Activated T-helper 17 cell treated with anti-CD3 and anti-CD28 coated beads, Interleukin-2, amount 50 U/mL, for 72 hours (primary cell): ENCODE data around the gene PAF1. TPM values are rescaled to one million over a fixed set of nuclear protein-coding genes. Genes with fewer than 3 reads are reported as not detected.

ENCODE experiments used
- ATAC-seq: fragments of 150-1000 bp; cut with Tn5 transposase; replicated peaks from 2 replicates; pipeline ENCODE4 v1.10.0; 2021; ENCODE audit warnings: mild to moderate bottlenecking, moderate library complexity
- H3K27ac Mint-ChIP-seq: one replicate; pipeline ENCODE4 v1.8.0; 2022; ENCODE audit warnings: mixed read lengths
- H3K27me3 Mint-ChIP-seq: one replicate; pipeline ENCODE4 v1.8.0; 2022; ENCODE audit warnings: mixed read lengths
- H3K36me3 Mint-ChIP-seq: one replicate; pipeline ENCODE4 v1.8.0; 2022; ENCODE audit warnings: low read depth, mild to moderate bottlenecking, mixed read lengths
- H3K4me1 Mint-ChIP-seq: one replicate; pipeline ENCODE4 v1.8.0; 2022; ENCODE audit warnings: mixed read lengths
- H3K4me3 Mint-ChIP-seq: one replicate; pipeline ENCODE4 v1.8.0; 2022; ENCODE audit warnings: mild to moderate bottlenecking, mixed read lengths
- H3K9me3 Mint-ChIP-seq: one replicate; pipeline ENCODE4 v1.8.0; 2022; ENCODE audit warnings: mixed read lengths
- total RNA-seq, 2 donors: library from RNA; stranded (reverse); gene quantifications; one replicate each; pipeline ENCODE4 v1.2.3, GENCODE V29; 2022

Gene PAF1
- total RNA-seq, 2 donors from 2014 or later: 46.6 to 58.6 TPM

DNA sequence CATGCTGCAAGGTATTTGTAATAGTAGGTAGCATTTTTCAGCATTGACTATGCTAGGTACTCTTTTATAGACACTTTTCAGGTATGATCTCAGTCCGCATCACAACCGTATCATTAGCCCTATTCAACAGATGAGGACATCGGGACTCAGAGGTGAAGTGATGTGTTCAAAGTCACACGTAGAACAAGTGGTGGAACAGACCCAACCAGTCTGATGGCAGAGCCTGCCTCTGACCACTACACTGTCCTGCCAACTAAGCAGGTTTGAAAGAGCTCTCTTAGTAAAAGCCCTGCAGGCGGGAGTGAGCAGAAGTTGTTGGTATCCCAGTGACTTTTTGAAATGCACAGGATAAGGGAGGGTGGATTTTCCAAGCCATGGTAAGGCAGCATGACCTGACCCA is 20.2 kb downstream of the PAF1 start:
- Mint-ChIP-seq H3K9me3 (no peaks in the 10 kb centered on the region), H3K36me3 (peaks cover 81% of the 10 kb centered on the region), H3K4me1 (no peaks in the 10 kb centered on the region), H3K4me3 (no peak overlapping the region), H3K27me3 (no peaks in the 10 kb centered on the region), H3K27ac (peak overlapping the region; percentile 11)
- ATAC-seq: no peak

GRCh38 chr19:39369200-39369599 is 21.7 kb downstream of the PAF1 start:
- H3K27me3 Mint-ChIP-seq: no peaks in the 10 kb centered on the region
- H3K4me1 Mint-ChIP-seq: no peaks in the 10 kb centered on the region
- no peak overlapping the region for H3K4me3 Mint-ChIP-seq
- H3K36me3 Mint-ChIP-seq: peaks cover 80% of the 10 kb centered on the region
- no peak for ATAC-seq
- no peaks in the 10 kb centered on the region for H3K9me3 Mint-ChIP-seq
- no peak overlapping the region for H3K27ac Mint-ChIP-seq

DNA sequence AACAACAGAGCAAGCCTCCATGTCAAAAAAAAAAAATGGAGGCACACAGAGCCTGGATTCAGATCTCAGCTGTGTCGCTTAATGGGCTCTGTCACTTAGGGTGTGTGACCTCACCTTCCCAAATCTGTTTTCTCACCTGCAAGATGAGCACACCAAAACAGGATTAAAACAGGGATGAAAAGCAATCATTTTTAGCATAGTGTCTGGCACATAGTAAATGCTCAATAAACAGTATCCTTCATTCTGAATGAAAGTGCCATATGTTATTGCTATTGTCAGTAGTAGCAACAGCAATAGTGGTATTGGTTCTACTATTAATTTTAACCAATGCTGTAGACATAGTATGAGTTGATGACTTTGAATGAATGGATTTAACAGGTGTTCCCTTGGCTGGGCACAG is 25.4 kb downstream of the PAF1 start:
- ATAC-seq: no peak
- Mint-ChIP-seq H3K9me3 (no peaks in the 10 kb centered on the region), H3K36me3 (peaks cover 78% of the 10 kb centered on the region), H3K4me1 (peaks cover 4% of the 10 kb centered on the region), H3K27me3 (no peaks in the 10 kb centered on the region), H3K4me3 (no peak overlapping the region), H3K27ac (peak overlapping the region; percentile 62)

DNA sequence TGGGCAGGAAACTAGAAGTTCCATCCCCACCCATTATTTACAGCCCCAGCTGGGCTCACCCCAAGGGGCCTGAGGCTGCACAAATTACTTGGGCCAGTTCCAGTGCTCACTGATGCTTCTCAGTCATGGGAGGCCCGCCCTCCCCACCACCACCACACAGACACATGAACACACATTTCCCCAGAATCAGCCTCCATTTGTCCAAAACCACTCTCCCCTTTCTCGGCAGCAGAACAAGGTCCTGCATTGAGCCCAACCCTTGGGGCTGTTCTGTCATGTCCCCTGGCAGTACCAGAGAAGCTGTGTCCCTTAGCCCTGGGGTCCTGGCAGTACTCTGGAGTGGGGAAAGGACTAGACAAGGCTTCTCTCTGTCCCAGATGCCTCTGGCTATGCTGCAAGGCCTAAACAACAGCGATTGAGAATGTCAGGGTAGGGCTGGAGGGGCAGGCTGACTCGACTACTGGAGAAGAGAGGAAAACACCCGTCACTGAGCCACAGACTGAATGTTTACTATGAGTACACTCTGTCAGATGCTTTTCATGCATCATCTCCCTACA is 26.9 kb downstream of the PAF1 start:
- peak; percentile 60 for ATAC-seq
- Mint-ChIP-seq H3K4me1 (peaks cover 4% of the 10 kb centered on the region), H3K4me3 (no peak overlapping the region), H3K27me3 (no peaks in the 10 kb centered on the region), H3K27ac (peak overlapping the region; percentile 72), H3K9me3 (no peaks in the 10 kb centered on the region), H3K36me3 (peaks cover 78% of the 10 kb centered on the region)

- no peak for ATAC-seq
- no peaks in the 10 kb centered on the region for H3K27me3 Mint-ChIP-seq
- no peaks in the 10 kb centered on the region for H3K9me3 Mint-ChIP-seq
- H3K4me3 Mint-ChIP-seq: no peak overlapping the region
- H3K36me3 Mint-ChIP-seq: peaks cover 78% of the 10 kb centered on the region
- peaks cover 4% of the 10 kb centered on the region for H3K4me1 Mint-ChIP-seq
- H3K27ac Mint-ChIP-seq: peak overlapping the region; percentile 72
These were observed 27.9 kb downstream of the PAF1 start for GRCh38 chr19:39362682-39363657.

GRCh38 chr19:39360599-39360998 is 30.3 kb downstream of the PAF1 start:
- ATAC-seq: no peak
- H3K27me3 Mint-ChIP-seq: no peaks in the 10 kb centered on the region
- H3K4me1 Mint-ChIP-seq: peaks cover 4% of the 10 kb centered on the region
- peaks cover 92% of the 10 kb centered on the region for H3K36me3 Mint-ChIP-seq
- H3K4me3 Mint-ChIP-seq: no peak overlapping the region
- no peaks in the 10 kb centered on the region for H3K9me3 Mint-ChIP-seq
- H3K27ac Mint-ChIP-seq: no peak overlapping the region

- Mint-ChIP-seq H3K4me1 (peaks cover 5% of the 10 kb centered on the region), H3K4me3 (no peak overlapping the region), H3K27ac (no peak overlapping the region), H3K9me3 (no peaks in the 10 kb centered on the region), H3K27me3 (no peaks in the 10 kb centered on the region), H3K36me3 (peaks cover 93% of the 10 kb centered on the region)
- peak; percentile 32 for ATAC-seq
These were observed 31.9 kb downstream of the PAF1 start for GRCh38 chr19:39359026-39359425.

GRCh38 chr19:39356647-39357046 is 34.3 kb downstream of the PAF1 start:
- H3K27me3 Mint-ChIP-seq: no peaks in the 10 kb centered on the region
- H3K4me3 Mint-ChIP-seq: no peak overlapping the region
- peaks cover 92% of the 10 kb centered on the region for H3K36me3 Mint-ChIP-seq
- no peaks in the 10 kb centered on the region for H3K9me3 Mint-ChIP-seq
- ATAC-seq: no peak
- no peak overlapping the region for H3K27ac Mint-ChIP-seq
- H3K4me1 Mint-ChIP-seq: peaks cover 4% of the 10 kb centered on the region

DNA sequence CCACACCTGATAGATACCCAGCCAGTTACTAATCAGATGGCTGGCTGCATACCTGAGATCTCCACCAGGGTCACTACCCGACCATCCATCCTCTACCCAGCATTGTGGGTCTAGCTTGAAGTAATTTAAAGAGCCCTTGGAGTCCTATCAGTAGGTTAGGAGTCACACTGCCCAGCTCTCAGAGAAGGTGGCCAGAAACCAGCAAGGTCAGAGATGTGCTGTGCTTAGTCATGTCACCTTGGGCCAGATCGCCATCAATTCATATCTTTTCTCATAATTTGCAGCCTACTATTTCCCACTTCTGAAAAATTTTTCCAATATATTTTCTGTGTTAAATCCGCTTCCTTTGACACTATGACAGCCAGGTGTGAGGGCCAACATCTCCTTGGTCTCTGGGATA is 34.8 kb downstream of the PAF1 start:
- no peak for ATAC-seq
- H3K4me3 Mint-ChIP-seq: no peak overlapping the region
- no peaks in the 10 kb centered on the region for H3K9me3 Mint-ChIP-seq
- H3K27ac Mint-ChIP-seq: peak overlapping the region; percentile 56
- no peaks in the 10 kb centered on the region for H3K27me3 Mint-ChIP-seq
- H3K36me3 Mint-ChIP-seq: peaks cover 95% of the 10 kb centered on the region
- peaks cover 4% of the 10 kb centered on the region for H3K4me1 Mint-ChIP-seq

- peaks cover 90% of the 10 kb centered on the region for H3K36me3 Mint-ChIP-seq
- H3K27ac Mint-ChIP-seq: no peak overlapping the region
- no peaks in the 10 kb centered on the region for H3K9me3 Mint-ChIP-seq
- H3K4me3 Mint-ChIP-seq: no peak overlapping the region
- no peaks in the 10 kb centered on the region for H3K27me3 Mint-ChIP-seq
- no peak for ATAC-seq
- H3K4me1 Mint-ChIP-seq: peaks cover 4% of the 10 kb centered on the region
These were observed 35.7 kb downstream of the PAF1 start for GRCh38 chr19:39355253-39355652.

DNA sequence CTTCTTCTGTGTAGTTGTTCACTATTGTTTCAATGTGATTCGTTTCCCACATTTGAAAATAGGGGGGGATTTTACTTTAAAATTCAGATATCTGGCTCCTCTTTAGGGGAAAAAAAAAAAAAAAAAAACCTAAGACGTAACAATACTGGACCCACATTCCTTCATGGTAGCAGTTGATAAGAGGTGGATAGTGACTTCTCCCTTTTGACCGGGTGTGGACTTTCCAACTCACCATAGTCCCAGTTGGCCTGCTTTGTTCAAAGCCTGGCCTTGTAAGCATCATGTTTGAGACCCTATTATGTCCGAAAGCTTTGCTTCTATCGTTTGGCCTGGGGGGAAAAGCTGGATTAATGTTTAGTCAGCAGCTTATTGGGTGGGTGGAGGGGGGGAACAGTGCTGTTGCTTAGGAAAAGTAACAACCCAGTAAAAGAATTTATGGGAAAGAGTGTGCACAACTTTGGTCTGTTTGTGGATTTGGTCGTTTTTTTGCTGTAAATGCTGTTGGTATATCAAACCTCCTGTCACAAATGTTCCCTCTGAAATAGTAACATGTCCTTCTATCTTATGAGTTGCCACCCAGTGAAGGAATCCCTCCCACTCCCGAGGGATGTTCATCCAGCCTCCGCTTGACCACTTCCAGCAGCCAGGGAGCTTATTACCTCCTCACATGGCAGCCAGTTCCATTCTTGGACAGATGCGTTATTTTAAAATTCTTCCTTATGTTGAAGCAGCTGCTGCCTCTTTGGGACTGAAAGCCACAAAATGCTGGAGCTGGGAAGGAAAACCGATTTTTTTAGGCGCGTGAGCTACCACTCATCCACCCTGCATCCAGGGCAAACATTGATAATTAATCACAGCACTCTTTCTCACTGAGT is 38.3 kb downstream of the PAF1 start:
- no peak for ATAC-seq
- Mint-ChIP-seq H3K4me1 (peaks cover 23% of the 10 kb centered on the region), H3K4me3 (no peak overlapping the region), H3K36me3 (peaks cover 84% of the 10 kb centered on the region), H3K9me3 (no peaks in the 10 kb centered on the region), H3K27me3 (no peaks in the 10 kb centered on the region), H3K27ac (peak overlapping the region; percentile 80)

DNA sequence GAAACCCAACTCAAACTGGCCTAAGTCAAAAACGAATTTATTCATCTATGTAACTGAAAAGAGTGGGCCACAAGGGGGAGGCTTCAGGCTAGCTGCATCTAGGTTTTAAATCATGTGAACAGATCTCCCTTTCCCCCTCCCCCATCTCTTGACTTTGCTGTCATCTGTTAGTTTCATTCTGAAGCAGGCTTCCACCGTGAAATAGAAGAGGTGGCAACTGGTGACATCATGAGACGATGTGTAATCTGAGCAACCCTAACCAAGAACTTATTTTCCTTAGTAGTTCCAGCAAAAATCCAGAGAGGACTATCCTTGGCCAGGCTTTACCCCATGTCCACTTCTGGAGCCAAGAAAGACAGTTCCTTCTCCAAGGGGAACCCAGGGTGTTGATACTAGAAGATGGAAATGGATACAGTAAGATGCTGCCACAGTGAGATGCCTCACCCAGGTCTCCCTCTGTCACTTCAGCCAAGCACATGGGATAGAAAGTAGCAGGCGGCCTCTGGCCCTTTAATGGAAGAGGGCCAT is 39.3 kb downstream of the PAF1 start:
- Mint-ChIP-seq H3K4me3 (peak overlapping the region; percentile 47), H3K9me3 (no peaks in the 10 kb centered on the region), H3K36me3 (peaks cover 82% of the 10 kb centered on the region), H3K27ac (peak overlapping the region; percentile 80), H3K4me1 (peaks cover 28% of the 10 kb centered on the region), H3K27me3 (no peaks in the 10 kb centered on the region)
- peak; percentile 95 for ATAC-seq

DNA sequence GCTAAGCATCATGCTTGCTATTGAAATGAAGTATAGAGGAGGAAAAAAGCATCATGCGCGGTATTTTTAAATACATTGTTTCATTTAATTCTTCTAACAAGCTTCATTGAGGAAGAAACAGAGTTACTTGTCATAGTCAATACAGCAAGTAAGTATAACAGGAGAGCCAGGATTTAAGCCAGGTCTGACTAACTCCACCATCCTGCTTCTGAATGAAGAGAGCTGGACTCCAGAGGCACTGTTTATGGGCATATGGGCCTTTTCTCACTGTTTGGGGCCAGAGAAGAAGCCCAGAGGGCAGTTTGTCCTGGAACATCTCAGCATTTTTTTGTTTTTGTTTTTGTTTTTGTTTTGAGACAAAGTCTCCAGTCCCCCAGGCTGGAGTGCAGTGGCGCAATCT is 40.8 kb downstream of the PAF1 start:
- Mint-ChIP-seq H3K4me3 (no peak overlapping the region), H3K9me3 (no peaks in the 10 kb centered on the region), H3K4me1 (peaks cover 37% of the 10 kb centered on the region), H3K27ac (no peak overlapping the region), H3K27me3 (no peaks in the 10 kb centered on the region), H3K36me3 (peaks cover 79% of the 10 kb centered on the region)
- ATAC-seq: no peak

- ATAC-seq: no peak
- H3K27ac Mint-ChIP-seq: peak overlapping the region; percentile 48
- H3K36me3 Mint-ChIP-seq: peaks cover 79% of the 10 kb centered on the region
- no peaks in the 10 kb centered on the region for H3K9me3 Mint-ChIP-seq
- no peaks in the 10 kb centered on the region for H3K27me3 Mint-ChIP-seq
- no peak overlapping the region for H3K4me3 Mint-ChIP-seq
- H3K4me1 Mint-ChIP-seq: peaks cover 45% of the 10 kb centered on the region
These were observed 41.6 kb downstream of the PAF1 start for GRCh38 chr19:39349326-39349725.
